ENCODE measurements around the gene C5orf58. TPM values are rescaled to one million over a fixed set of nuclear protein-coding genes. Genes with fewer than 3 reads are reported as not detected.

The C5orf58 gene
- total and polyA plus RNA-seq, 9 of the 15 experiments (the other 6 are each of a cell fraction or from before 2014, with no cell fraction given): 1.5 to 7.6 (median 5.3) TPM

DNA sequence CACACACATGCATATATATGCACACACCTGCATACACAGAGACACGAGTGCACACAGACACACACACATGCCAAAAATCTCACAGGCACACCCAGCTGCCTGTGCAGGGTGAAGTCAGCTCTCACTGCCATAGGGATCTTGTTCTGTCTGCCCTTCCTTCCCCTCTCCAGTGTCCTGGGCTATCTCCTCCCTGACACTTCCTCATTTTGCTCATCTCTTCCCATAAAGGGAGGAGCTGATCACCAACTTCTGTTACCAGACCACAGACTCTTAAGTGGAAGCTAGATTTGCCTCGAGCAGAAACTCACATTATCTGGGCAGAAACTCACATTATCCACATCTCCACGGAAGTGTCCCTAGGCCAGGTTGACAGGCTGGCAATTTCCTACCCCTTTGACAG, 36.1 kb downstream of the C5orf58 start (continued):
- TF ChIP-seq ZNF449 (CRISPR knock-in tag; IDR thresholded peaks at IDR 0.05) (no peak), TSHZ1 (CRISPR knock-in tag; IDR thresholded peaks at IDR 0.05) (no peak), CBX2 (IDR thresholded peaks at IDR 0.05; ENCODE audit: insufficient read depth, low read length, poor library complexity, severe bottlenecking) (no peak), HNRNPL (IDR thresholded peaks at IDR 0.05; ENCODE audit: low read depth, low read length) (no peak), KLF6 (CRISPR knock-in tag; IDR thresholded peaks at IDR 0.05; ENCODE audit: borderline replicate concordance) (no peak), ZNF431 (CRISPR knock-in tag; IDR thresholded peaks at IDR 0.05) (no peak), ZNF696 (CRISPR knock-in tag; conservative IDR thresholded peaks at IDR 0.05) (no peak), STAT6 (CRISPR knock-in tag; IDR thresholded peaks at IDR 0.05) (no peak)
